Activated CD8-positive, alpha-beta memory T cell treated with anti-CD3 and anti-CD28 coated beads for 24 hours (primary cell): Measurements from ENCODE around the gene C2orf68.
A peak's percentile ranks its signal among the peaks of the same experiment; 100 is the strongest.
"Not testable (repeated sequence)": the region's sequence is repeated elsewhere in the genome, so short reads cannot be mapped to it uniquely, and the experiment has no call there.

Source experiments
- DNase-seq: peaks from one replicate; pipeline ENCODE4 v3.0.0-alpha.2; 2020

Gene C2orf68

GRCh38 chr2:85611705-85612587 lies at the start of gene C2orf68:
C2orf68 (minus strand) TSS chr2:85612066; CDS start chr2:85611984, 82 bp downstream.
- peak; percentile 93 for DNase-seq

GRCh38 chr2:85661139-85661858 lies 49.4 kb upstream of the C2orf68 start:
- no peak for DNase-seq

GRCh38 chr2:85660725-85661124 lies 48.9 kb upstream of the C2orf68 start:
- no peak for DNase-seq

- not testable (repeated sequence) for DNase-seq
Observed at GRCh38 chr2:85660301-85660700, 48.4 kb upstream of the C2orf68 start.

GRCh38 chr2:85659324-85659981 lies 47.6 kb upstream of the C2orf68 start:
- no peak for DNase-seq

- not testable (repeated sequence) for DNase-seq
Observed at GRCh38 chr2:85657399-85657798, 45.5 kb upstream of the C2orf68 start.

- DNase-seq: no peak
Observed at GRCh38 chr2:85656468-85656867, 44.6 kb upstream of the C2orf68 start.

- no peak for DNase-seq
Observed at GRCh38 chr2:85655961-85656417, 44.1 kb upstream of the C2orf68 start.

GRCh38 chr2:85653996-85654395 lies 42.1 kb upstream of the C2orf68 start:
- DNase-seq: no peak

- no peak for DNase-seq
Observed at GRCh38 chr2:85652056-85652455, 40.2 kb upstream of the C2orf68 start.

GRCh38 chr2:85651097-85651496 lies 39.2 kb upstream of the C2orf68 start:
- no peak for DNase-seq

- DNase-seq: no peak
Observed at GRCh38 chr2:85650456-85650855, 38.6 kb upstream of the C2orf68 start.

GRCh38 chr2:85649201-85650190 lies 37.6 kb upstream of the C2orf68 start:
- DNase-seq: no peak

GRCh38 chr2:85648619-85649018 lies 36.8 kb upstream of the C2orf68 start:
- DNase-seq: no peak

GRCh38 chr2:85647823-85648526 lies 36.1 kb upstream of the C2orf68 start:
- no peak for DNase-seq

GRCh38 chr2:85646166-85646565 lies 34.3 kb upstream of the C2orf68 start:
- DNase-seq: no peak

GRCh38 chr2:85644909-85645308 lies 33.0 kb upstream of the C2orf68 start:
- no peak for DNase-seq

- DNase-seq: no peak
Observed at GRCh38 chr2:85642725-85643124, 30.9 kb upstream of the C2orf68 start.

GRCh38 chr2:85635636-85636035 lies 23.8 kb upstream of the C2orf68 start:
- no peak for DNase-seq

- DNase-seq: no peak
Observed at GRCh38 chr2:85635011-85635410, 23.1 kb upstream of the C2orf68 start.

GRCh38 chr2:85631316-85631715 lies 19.4 kb upstream of the C2orf68 start:
- no peak for DNase-seq
